ENCODE results near the gene VDAC1. TPM values are rescaled to one million over a fixed set of nuclear protein-coding genes. Genes with fewer than 3 reads are reported as not detected.

The VDAC1 gene
- total RNA-seq, 2 experiments from 2014 or later, result 46.8 to 50.9 TPM

- H3K4me3 ChIP-seq (ENCODE audit: low read length), result no peak overlapping the region
- H3K9me3 ChIP-seq (ENCODE audit: control insufficient read depth in 1 of 2, insufficient read depth in 1 of 2, low read length in 2 of 2), result no peaks in the 10 kb centered on the region
- H3K4me3 Mint-ChIP-seq, result no peak overlapping the region
- no peaks in the 10 kb centered on the region for H3K27me3 Mint-ChIP-seq
- no peak overlapping the region for H3K27ac Mint-ChIP-seq
- H3K27me3 ChIP-seq (ENCODE audit: control insufficient read depth in 1 of 2, insufficient read depth in 2 of 2, low read length in 2 of 2), result no peaks in the 10 kb centered on the region
- H3K36me3 ChIP-seq (ENCODE audit: insufficient read depth, low read length), result no peaks in the 10 kb centered on the region
- H3K36me3 Mint-ChIP-seq (ENCODE audit: low read depth), result no peaks in the 10 kb centered on the region
- H3K27ac ChIP-seq (ENCODE audit: low read depth in 1 of 2, low read length in 2 of 2), result no peak overlapping the region
- intact Hi-C loops (cut with DNase I, micrococcal nuclease), result no loop called here
- ChIA-PET CTCF (no interaction called here), POLR2A (no interaction called here)
- no peak for TF ChIP-seq CTCF (IDR thresholded peaks at IDR 0.05)
- H3K9me3 Mint-ChIP-seq, result no peaks in the 10 kb centered on the region
- ATAC-seq (ENCODE audit: poor library complexity) (no peak), DNase-seq (no peak)
- H3K4me1 ChIP-seq (ENCODE audit: insufficient read depth, low read length), result peaks cover 49% of the 10 kb centered on the region
- H3K4me1 Mint-ChIP-seq (ENCODE audit: low read depth), result peaks cover 73% of the 10 kb centered on the region
Observed at GRCh38 chr5:134046801-134047686, 42.3 kb upstream of the VDAC1 start.

GRCh38 chr5:134046330-134046729 lies 41.6 kb upstream of the VDAC1 start:
- Histone ChIP-seq H3K27ac (ENCODE audit: low read depth in 1 of 2, low read length in 2 of 2) (no peak overlapping the region), H3K9me3 (ENCODE audit: control insufficient read depth in 1 of 2, insufficient read depth in 1 of 2, low read length in 2 of 2) (no peaks in the 10 kb centered on the region), H3K36me3 (ENCODE audit: insufficient read depth, low read length) (no peaks in the 10 kb centered on the region), H3K4me3 (ENCODE audit: low read length) (no peak overlapping the region), H3K4me1 (ENCODE audit: insufficient read depth, low read length) (peaks cover 53% of the 10 kb centered on the region), H3K27me3 (ENCODE audit: control insufficient read depth in 1 of 2, insufficient read depth in 2 of 2, low read length in 2 of 2) (no peaks in the 10 kb centered on the region)
- ATAC-seq (ENCODE audit: poor library complexity) (no peak), DNase-seq (no peak)
- Mint-ChIP-seq H3K36me3 (ENCODE audit: low read depth) (no peaks in the 10 kb centered on the region), H3K9me3 (no peaks in the 10 kb centered on the region), H3K4me1 (ENCODE audit: low read depth) (peaks cover 74% of the 10 kb centered on the region), H3K27me3 (no peaks in the 10 kb centered on the region), H3K4me3 (no peak overlapping the region), H3K27ac (no peak overlapping the region)
- POLR2A ChIA-PET, result no interaction called here
- intact Hi-C loops (cut with DNase I, micrococcal nuclease), result no loop called here
- CTCF ChIA-PET, result no interaction called here
- TF ChIP-seq CTCF (IDR thresholded peaks at IDR 0.05), result no peak

DNA sequence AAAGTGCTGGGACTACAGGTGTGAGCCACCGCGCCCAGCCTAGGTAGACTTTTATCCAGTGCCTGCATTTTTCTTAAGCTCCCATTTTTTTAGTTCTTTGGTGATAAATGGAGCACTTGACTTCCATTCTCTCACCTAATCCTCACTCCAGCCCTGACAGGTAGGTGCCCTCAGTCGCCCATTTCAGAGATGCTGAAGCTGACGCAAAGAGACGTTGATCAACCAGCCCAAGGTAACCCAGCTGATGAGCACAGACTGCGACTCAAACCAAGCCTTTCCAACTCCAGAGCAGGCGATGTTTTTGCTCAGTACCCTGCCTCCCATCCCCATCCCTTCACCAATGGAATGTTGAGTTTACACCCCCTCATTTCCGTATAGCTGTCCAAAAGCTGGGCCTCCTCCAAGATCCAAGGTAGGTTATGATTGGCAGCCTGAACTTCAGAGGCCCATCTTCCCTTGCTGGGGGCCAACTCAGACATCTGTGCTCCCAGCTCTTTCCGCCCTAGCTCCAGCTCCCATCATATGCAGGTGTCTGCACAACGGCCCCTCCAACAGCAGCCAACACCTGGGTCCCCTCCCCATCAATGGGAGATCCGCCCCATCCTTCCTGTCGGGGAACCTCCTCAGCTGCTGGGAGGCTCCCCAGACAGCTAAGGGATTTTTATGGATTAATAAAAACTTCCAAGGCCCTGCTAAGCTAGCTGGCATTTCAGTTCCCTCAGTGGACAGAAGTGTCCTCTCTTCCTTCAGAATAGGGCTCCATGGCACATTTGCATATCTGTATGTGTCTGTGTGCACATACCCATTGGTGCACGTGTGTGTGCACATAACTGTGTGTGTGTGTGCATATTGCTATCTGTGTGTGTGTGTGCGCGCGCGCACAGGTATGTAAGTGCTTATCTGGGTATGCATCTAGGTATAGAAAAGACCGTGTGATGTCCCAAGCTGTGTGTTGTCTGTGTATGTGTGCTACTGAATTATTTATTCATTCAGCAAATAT lies 39.3 kb upstream of the VDAC1 start:
- peaks cover 63% of the 10 kb centered on the region for H3K4me1 ChIP-seq (ENCODE audit: insufficient read depth, low read length)
- H3K4me1 Mint-ChIP-seq (ENCODE audit: low read depth), result peaks cover 82% of the 10 kb centered on the region
- no peaks in the 10 kb centered on the region for H3K27me3 ChIP-seq (ENCODE audit: control insufficient read depth in 1 of 2, insufficient read depth in 2 of 2, low read length in 2 of 2)
- no peak for TF ChIP-seq CTCF (IDR thresholded peaks at IDR 0.05)
- CTCF ChIA-PET, result interaction anchor here (0.7 to 2.0 kb wide), 6 partner anchors 21 to 125 kb away, joined by 3 to 5 read pairs (median 4); no protein-coding TSS in a partner anchor
- intact Hi-C loops (cut with DNase I, micrococcal nuclease), result loop anchor here in 1 of 2 experiments (2.0 kb wide), 1 partner anchor 19 kb away; no protein-coding TSS in a partner anchor
- no peaks in the 10 kb centered on the region for H3K36me3 Mint-ChIP-seq (ENCODE audit: low read depth)
- peak in 2 of 14 experiments; percentile 24 to 31 for DNase-seq
- H3K27ac ChIP-seq (ENCODE audit: low read depth in 1 of 2, low read length in 2 of 2), result no peak overlapping the region
- no peak overlapping the region for H3K4me3 ChIP-seq (ENCODE audit: low read length)
- ATAC-seq (ENCODE audit: poor library complexity), result no peak
- H3K9me3 Mint-ChIP-seq, result no peaks in the 10 kb centered on the region
- peak overlapping the region; percentile 61 for H3K27ac Mint-ChIP-seq
- H3K4me3 Mint-ChIP-seq, result peak overlapping the region; percentile 48
- no peaks in the 10 kb centered on the region for H3K9me3 ChIP-seq (ENCODE audit: control insufficient read depth in 1 of 2, insufficient read depth in 1 of 2, low read length in 2 of 2)
- POLR2A ChIA-PET, result interaction anchor here (0.7 to 15.8 kb wide), 10 partner anchors 8 to 99 kb away, joined by 3 to 350 read pairs (median 8); partner anchors contain the start of genes TCF7 and VDAC1
- H3K27me3 Mint-ChIP-seq, result no peaks in the 10 kb centered on the region
- no peaks in the 10 kb centered on the region for H3K36me3 ChIP-seq (ENCODE audit: insufficient read depth, low read length)
